Naive thymus-derived CD8-positive, alpha-beta T cell (primary cell): ENCODE results near the gene PRR14L. TPM values are rescaled to one million over a fixed set of nuclear protein-coding genes. Genes with fewer than 3 reads are reported as not detected.
"Not testable (repeated sequence)": the region's sequence is repeated elsewhere in the genome, so short reads cannot be mapped to it uniquely, and the experiment has no call there.

ENCODE experiments used
- ATAC-seq, 2 donors: fragments of 150-1000 bp; cut with Tn5 transposase in 1 of 2; sonication (Bioruptor Pico), chemical (Tn5 transposase) in 1 of 2; 1 replicate in 1 of 2; 2 replicates in 1 of 2; pipeline ENCODE4 v1.10.0; 2021; ENCODE audit warnings: mild to moderate bottlenecking in 2 of 2, moderate library complexity in 2 of 2
- POLR2A ChIA-PET: fragments of 350-600 bp; sonication (Branson Sonifier 250); formaldehyde crosslinking; loops from one replicate; lab custom pipeline; 2021; ENCODE audit warnings: antibody characterized with exemption; lab: Charles Lee
- DNase-seq, 10 donors: peaks; one replicate each; pipeline versions ENCODE4 v3.0.0 to v3.0.0-alpha.2; 2020 to 2022
- H3K27ac Mint-ChIP-seq, 10 donors: one replicate each; pipeline ENCODE4 v1.8.0; 2020 to 2022; ENCODE audit warnings: mild to moderate bottlenecking in 10 of 10, mixed read lengths in 10 of 10, moderate library complexity in 4 of 10, inconsistent platforms in 1 of 10
- H3K27me3 Mint-ChIP-seq, 5 donors: one replicate each; pipeline ENCODE4 v1.8.0; 2021 to 2022; ENCODE audit warnings: mixed read lengths in 5 of 5
- H3K36me3 Mint-ChIP-seq, 3 donors: one replicate each; pipeline ENCODE4 v1.8.0; 2020 to 2022; ENCODE audit warnings: mixed read lengths in 3 of 3, mild to moderate bottlenecking in 2 of 3, inconsistent platforms in 1 of 3
- H3K4me1 Mint-ChIP-seq, 4 donors: one replicate each; pipeline ENCODE4 v1.8.0; 2021 to 2022; ENCODE audit warnings: mixed read lengths in 4 of 4
- H3K4me3 Mint-ChIP-seq, 10 donors: one replicate each; pipeline ENCODE4 v1.8.0; 2020 to 2022; ENCODE audit warnings: mild to moderate bottlenecking in 10 of 10, mixed read lengths in 10 of 10, moderate library complexity in 6 of 10, inconsistent platforms in 1 of 10
- H3K9me3 Mint-ChIP-seq, 9 donors: one replicate each; pipeline ENCODE4 v1.8.0; 2020 to 2022; ENCODE audit warnings: mixed read lengths in 9 of 9, mild to moderate bottlenecking in 3 of 9, inconsistent platforms in 1 of 9, moderate library complexity in 1 of 9
- polyA plus RNA-seq, 3 donors: library from polyadenylated mRNA; unstranded; fragments of 300-500 nt; fragmentation: Illumina TruSeq; gene quantifications; one replicate each; pipeline ENCODE4 v1.2.3, GENCODE V29; 2021
- total RNA-seq, 8 experiments: library from RNA in 2 of 8; stranded (reverse) in 2 of 8; gene quantifications; one replicate each; pipeline ENCODE4 v1.2.3 and lab custom pipeline; 2021 to 2026

Gene PRR14L
- total and polyA plus RNA-seq, 5 experiments from 2014 or later: 12.7 to 65.9 (median 26.7) TPM

DNA sequence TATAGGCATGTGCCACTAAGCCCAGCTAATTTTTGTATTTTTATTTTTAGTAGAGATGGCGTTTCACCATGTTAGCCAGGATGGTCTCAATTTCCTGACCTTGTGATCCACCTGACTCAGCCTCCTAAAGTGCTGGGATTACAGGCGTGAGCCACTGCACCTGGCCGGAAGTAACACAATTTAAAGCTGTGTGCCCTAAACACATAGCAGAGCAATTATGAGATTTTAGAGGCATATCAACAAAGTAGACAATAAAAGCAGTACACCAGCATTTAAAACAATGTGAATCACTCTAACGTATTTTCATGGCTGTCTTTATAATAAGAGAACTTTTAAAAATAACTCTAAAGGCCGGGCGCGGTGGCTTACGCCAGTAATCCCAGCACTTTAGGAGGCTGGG is 42.4 kb downstream of the PRR14L start:
- H3K27ac Mint-ChIP-seq: no peak overlapping the region
- ATAC-seq: no peak
- no peaks in the 10 kb centered on the region for H3K27me3 Mint-ChIP-seq
- POLR2A ChIA-PET: no interaction called here
- no peaks in the 10 kb centered on the region for H3K9me3 Mint-ChIP-seq
- DNase-seq: no peak
- no peak overlapping the region for H3K4me3 Mint-ChIP-seq
- peaks cover 0 to 4% (median 1%) of the 10 kb centered on the region in 4 donors for H3K4me1 Mint-ChIP-seq
- peaks cover 0 to 63% (median 10%) of the 10 kb centered on the region in 3 donors for H3K36me3 Mint-ChIP-seq

- no peak overlapping the region for H3K4me3 Mint-ChIP-seq
- no peaks in the 10 kb centered on the region for H3K9me3 Mint-ChIP-seq
- H3K27ac Mint-ChIP-seq: peak overlapping the region in 4 of 10 donors; percentile 15 to 43 (median 32)
- H3K4me1 Mint-ChIP-seq: peaks cover 3 to 26% (median 13%) of the 10 kb centered on the region in 4 donors
- H3K36me3 Mint-ChIP-seq: peaks cover 0 to 82% (median 13%) of the 10 kb centered on the region in 3 donors
- POLR2A ChIA-PET: no interaction called here
- DNase-seq (no peak), ATAC-seq (no peak)
- H3K27me3 Mint-ChIP-seq: no peaks in the 10 kb centered on the region
Observed at GRCh38 chr22:31695423-31695822, 54.5 kb downstream of the PRR14L start.

DNA sequence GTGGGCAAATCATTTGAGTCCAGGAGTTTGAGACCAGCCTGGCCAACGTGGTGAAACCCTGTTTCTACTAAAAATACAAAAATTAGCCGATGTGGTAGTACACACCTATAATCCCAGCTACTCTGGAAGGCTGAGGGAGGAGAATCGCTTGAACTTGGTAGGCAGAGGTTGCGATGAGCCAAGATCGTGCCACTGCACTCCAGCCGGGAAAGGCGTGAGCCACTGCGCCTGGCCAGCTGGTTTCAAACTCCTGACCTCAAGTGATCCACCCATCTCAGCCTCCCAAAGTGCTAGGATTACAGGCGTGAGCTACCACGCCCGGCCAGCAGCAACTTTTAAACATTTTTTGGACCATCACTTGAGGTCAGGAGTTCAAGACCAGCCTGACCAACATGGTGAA is 55.9 kb downstream of the PRR14L start:
- POLR2A ChIA-PET: not testable (repeated sequence)
- Mint-ChIP-seq H3K27ac (peak overlapping the region in 2 of 10 donors; percentile 25 to 37), H3K36me3 (peaks cover 0 to 73% (median 10%) of the 10 kb centered on the region in 3 donors)

GRCh38 chr22:31692186-31692886 is 57.6 kb downstream of the PRR14L start:
- DNase-seq: peak in 1 of 10 donors; percentile 10
- Mint-ChIP-seq H3K4me3 (no peak overlapping the region), H3K4me1 (peaks cover 3 to 26% (median 13%) of the 10 kb centered on the region in 4 donors), H3K36me3 (peaks cover 0 to 73% (median 15%) of the 10 kb centered on the region in 3 donors), H3K9me3 (no peaks in the 10 kb centered on the region), H3K27ac (peak overlapping the region in 6 of 10 donors; percentile 35 to 88 (median 70)), H3K27me3 (no peaks in the 10 kb centered on the region)
- POLR2A ChIA-PET: no interaction called here
- peak; percentile 46 to 49 for ATAC-seq

More for the DNA sequence above, 55.9 kb downstream of the PRR14L start:
- not testable (repeated sequence) for DNase-seq, H3K9me3 Mint-ChIP-seq, ATAC-seq, H3K4me3 Mint-ChIP-seq, H3K27me3 Mint-ChIP-seq
- H3K4me1 Mint-ChIP-seq: peaks cover 3 to 26% (median 13%) of the 10 kb centered on the region in 4 donors

GRCh38 chr22:31691408-31691807 is 58.5 kb downstream of the PRR14L start:
- POLR2A ChIA-PET: no interaction called here
- DNase-seq (no peak), ATAC-seq (no peak)
- peaks cover 3 to 26% (median 13%) of the 10 kb centered on the region in 4 donors for H3K4me1 Mint-ChIP-seq
- H3K27me3 Mint-ChIP-seq: no peaks in the 10 kb centered on the region
- no peaks in the 10 kb centered on the region for H3K9me3 Mint-ChIP-seq
- H3K4me3 Mint-ChIP-seq: no peak overlapping the region
- peaks cover 0 to 73% (median 18%) of the 10 kb centered on the region in 3 donors for H3K36me3 Mint-ChIP-seq
- peak overlapping the region in 5 of 10 donors; percentile 13 to 62 (median 60) for H3K27ac Mint-ChIP-seq

DNA sequence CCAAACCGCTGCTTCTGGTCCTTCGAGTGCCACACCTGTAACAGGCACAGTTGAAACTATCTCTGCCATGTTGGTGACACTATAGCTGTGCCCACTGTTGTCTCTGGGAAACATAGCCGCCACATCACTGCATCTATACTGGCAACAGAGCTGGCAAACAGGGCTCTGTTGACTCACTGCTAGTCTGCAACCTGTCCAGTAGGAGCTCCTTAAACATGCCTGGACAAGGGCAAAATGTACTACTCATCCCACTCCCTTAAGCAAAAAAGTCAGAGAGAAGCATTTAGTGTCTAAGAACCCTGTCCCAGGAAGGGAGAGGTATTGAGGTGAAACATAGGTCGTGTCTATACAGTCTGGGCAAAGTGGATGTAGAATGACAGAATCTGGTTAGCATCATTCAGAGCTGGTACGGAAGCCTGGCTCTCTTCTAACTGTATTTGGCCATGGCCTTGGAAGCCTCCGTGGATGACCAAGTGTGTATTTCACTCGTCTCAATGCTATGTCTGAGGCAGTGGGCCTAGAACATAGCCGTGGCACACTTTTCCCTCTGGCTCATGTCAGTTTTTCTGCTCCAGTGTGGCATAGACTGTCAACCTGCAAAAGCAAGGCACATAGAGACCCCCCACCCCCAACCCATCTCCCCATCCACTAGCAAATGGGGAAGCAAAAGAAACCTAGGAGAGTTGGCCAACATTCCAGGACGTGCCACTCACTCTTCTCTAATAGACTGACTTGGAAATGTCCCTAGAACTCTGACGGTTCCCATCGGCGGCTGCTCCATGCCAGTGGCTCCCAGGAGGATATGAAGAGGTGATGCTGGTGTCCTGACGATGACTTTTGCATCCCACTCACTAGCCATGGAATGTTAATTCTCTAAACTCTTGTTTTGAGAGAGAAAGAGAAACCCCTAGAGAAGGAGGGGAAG is 66.5 kb downstream of the PRR14L start:
- POLR2A ChIA-PET: no interaction called here
- no peak overlapping the region for H3K4me3 Mint-ChIP-seq
- H3K9me3 Mint-ChIP-seq: no peaks in the 10 kb centered on the region
- H3K27me3 Mint-ChIP-seq: no peaks in the 10 kb centered on the region
- H3K4me1 Mint-ChIP-seq: peaks cover 0 to 3% (median 1%) of the 10 kb centered on the region in 4 donors
- H3K36me3 Mint-ChIP-seq: peaks cover 0 to 49% (median 18%) of the 10 kb centered on the region in 3 donors
- H3K27ac Mint-ChIP-seq: peak overlapping the region in 6 of 10 donors; percentile 8 to 68 (median 34)
- ATAC-seq: no peak
- no peak for DNase-seq

DNA sequence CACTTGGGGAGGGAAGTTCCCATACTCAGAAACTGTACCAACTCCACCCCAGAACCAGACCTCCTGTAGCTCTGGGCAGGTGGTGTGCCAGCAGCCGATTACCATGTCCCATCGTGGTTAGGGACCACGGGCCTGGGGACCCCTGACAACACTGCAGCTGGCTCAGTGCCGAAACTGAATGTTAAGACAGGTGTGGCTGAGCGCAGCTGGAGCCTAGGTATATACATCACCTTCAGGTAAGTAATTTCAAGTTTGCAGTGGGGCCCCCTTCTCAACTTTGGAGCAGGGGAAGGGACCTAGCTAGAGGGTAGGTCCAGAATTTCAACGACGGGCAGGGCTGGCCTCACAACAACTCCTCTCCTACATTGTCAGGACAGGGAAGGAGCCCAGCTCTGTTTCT is 67.2 kb downstream of the PRR14L start:
- H3K27me3 Mint-ChIP-seq: no peaks in the 10 kb centered on the region
- no peak overlapping the region for H3K4me3 Mint-ChIP-seq
- no peaks in the 10 kb centered on the region for H3K9me3 Mint-ChIP-seq
- POLR2A ChIA-PET: interaction anchor here (0.6 kb wide), 1 partner anchor 1800 kb away, joined by 7 read pairs; the partner anchor contains the start of gene MTMR3
- H3K36me3 Mint-ChIP-seq: peaks cover 0 to 43% (median 13%) of the 10 kb centered on the region in 3 donors
- H3K4me1 Mint-ChIP-seq: peaks cover 0 to 6% (median 5%) of the 10 kb centered on the region in 4 donors
- no peak for ATAC-seq
- DNase-seq: no peak
- H3K27ac Mint-ChIP-seq: peak overlapping the region in 3 of 10 donors; percentile 8 to 48 (median 36)

GRCh38 chr22:31681349-31682345 is 68.3 kb downstream of the PRR14L start:
- ATAC-seq: no peak
- POLR2A ChIA-PET: interaction anchor here (0.6 kb wide), 1 partner anchor 1799 kb away, joined by 7 read pairs; the partner anchor contains the start of gene MTMR3

GRCh38 chr22:31680861-31681341 is 69.0 kb downstream of the PRR14L start:
- DNase-seq (no peak), ATAC-seq (no peak)
- POLR2A ChIA-PET: no interaction called here
- H3K4me1 Mint-ChIP-seq: peaks cover 12 to 17% (median 15%) of the 10 kb centered on the region in 4 donors
- no peaks in the 10 kb centered on the region for H3K27me3 Mint-ChIP-seq
- H3K36me3 Mint-ChIP-seq: peaks cover 0 to 25% (median 6%) of the 10 kb centered on the region in 3 donors
- H3K9me3 Mint-ChIP-seq: peaks cover 0 to 1% (median 0%) of the 10 kb centered on the region in 9 donors
- H3K4me3 Mint-ChIP-seq: no peak overlapping the region
- H3K27ac Mint-ChIP-seq: peak overlapping the region in 1 of 10 donors; percentile 41

More at GRCh38 chr22:31681349-31682345, 68.3 kb downstream of the PRR14L start:
- H3K4me1 Mint-ChIP-seq: peaks cover 5 to 11% (median 9%) of the 10 kb centered on the region in 4 donors
- DNase-seq: no peak
- H3K27ac Mint-ChIP-seq: peak overlapping the region in 2 of 10 donors; percentile 16 to 48
- peaks cover 0 to 1% (median 0%) of the 10 kb centered on the region in 9 donors for H3K9me3 Mint-ChIP-seq
- H3K4me3 Mint-ChIP-seq: no peak overlapping the region
- no peaks in the 10 kb centered on the region for H3K27me3 Mint-ChIP-seq
- H3K36me3 Mint-ChIP-seq: peaks cover 0 to 32% (median 8%) of the 10 kb centered on the region in 3 donors

GRCh38 chr22:31678748-31679147 is 71.2 kb downstream of the PRR14L start:
- POLR2A ChIA-PET: interaction anchor here (0.6 to 3.9 kb wide), 2 partner anchors 15 to 80 kb away, joined by 3 to 68 read pairs; partner anchors contain the start of gene PISD
- peaks cover 0 to 1% (median 0%) of the 10 kb centered on the region in 9 donors for H3K9me3 Mint-ChIP-seq
- H3K4me3 Mint-ChIP-seq: no peak overlapping the region
- no peak for DNase-seq
- no peak for ATAC-seq
- peaks cover 0 to 3% (median 0%) of the 10 kb centered on the region in 3 donors for H3K36me3 Mint-ChIP-seq
- no peaks in the 10 kb centered on the region for H3K27me3 Mint-ChIP-seq
- H3K4me1 Mint-ChIP-seq: peaks cover 13 to 20% (median 18%) of the 10 kb centered on the region in 4 donors
- peak overlapping the region in 5 of 10 donors; percentile 23 to 63 (median 59) for H3K27ac Mint-ChIP-seq

DNA sequence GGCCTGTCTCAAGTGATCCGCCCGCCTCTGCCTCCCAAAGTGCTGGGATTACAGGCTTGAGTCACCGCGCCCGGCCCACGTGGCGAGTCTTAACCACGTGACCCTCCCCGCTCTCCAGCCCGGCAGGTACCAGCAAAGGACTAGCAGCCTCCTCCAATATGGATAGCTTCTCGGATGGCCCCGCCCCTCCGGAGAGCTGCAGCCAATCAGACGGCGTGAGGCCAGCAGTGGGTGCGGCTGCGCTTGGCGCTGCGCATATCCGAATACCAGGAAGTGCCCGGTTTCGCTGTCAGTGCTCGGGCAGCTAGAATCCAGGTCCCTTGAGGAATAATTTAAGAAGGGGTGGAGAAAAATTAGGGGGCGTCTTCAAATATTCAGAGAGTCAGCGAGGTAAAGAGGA is 73.2 kb downstream of the PRR14L start:
- peaks cover 0 to 1% (median 0%) of the 10 kb centered on the region in 9 donors for H3K9me3 Mint-ChIP-seq
- DNase-seq (peak; percentile 83 to 96 (median 88)), ATAC-seq (peak; percentile 100)
- peak overlapping the region; percentile 94 to 99 (median 98) for H3K27ac Mint-ChIP-seq
- peaks cover 13 to 20% (median 18%) of the 10 kb centered on the region in 4 donors for H3K4me1 Mint-ChIP-seq
- H3K27me3 Mint-ChIP-seq: no peaks in the 10 kb centered on the region
- H3K36me3 Mint-ChIP-seq: no peaks in the 10 kb centered on the region
- peak overlapping the region; percentile 90 to 99 (median 96) for H3K4me3 Mint-ChIP-seq
- POLR2A ChIA-PET: interaction anchor here (0.6 to 3.9 kb wide), 11 partner anchors 9 to 1384 kb away, joined by 3 to 68 read pairs (median 6); partner anchors contain the start of genes PATZ1, PISD and PRR14L
